ENCODE results near the gene PRKACG.

DNA sequence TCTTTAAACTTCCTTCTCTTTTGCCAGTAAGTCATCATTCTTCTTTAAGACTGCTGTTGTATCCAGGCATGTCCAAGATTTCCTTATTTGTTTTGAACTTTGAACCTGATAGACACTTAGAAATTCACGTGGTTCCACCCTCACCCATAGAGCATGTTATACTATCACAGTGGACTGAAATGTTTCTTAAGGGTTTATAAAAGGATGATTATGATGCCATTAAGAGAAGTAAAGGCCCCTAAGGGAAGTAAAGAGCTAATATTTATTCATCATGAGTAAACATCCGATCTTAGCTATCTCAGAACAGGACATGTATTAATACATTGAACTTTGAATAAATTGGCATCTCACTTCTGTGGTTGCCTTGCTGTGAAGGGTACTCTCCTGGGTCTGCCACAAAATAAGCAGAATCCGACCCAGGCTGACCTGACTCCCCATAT lies 49.8 kb downstream of the PRKACG start:
- TF ChIP-seq POLR2AphosphoS5 (IDR thresholded peaks at IDR 0.05; ENCODE audit: borderline replicate concordance, low read depth, low read length) (no peak), EZH2 (IDR thresholded peaks at IDR 0.05) (no peak), FOXP2 (optimal IDR thresholded peaks at IDR 0.05; ENCODE audit: control extremely low read depth, extremely low read length, insufficient read depth) (no peak)

All from SK-N-MC (cell line).